Kidney (tissue), 14 donors: ENCODE data around the gene CAMTA1. TPM values are rescaled to one million over a fixed set of nuclear protein-coding genes. Genes with fewer than 3 reads are reported as not detected.

ENCODE experiments used
- DNase-seq, 5 donors: peaks; one replicate each; pipeline ENCODE4 v3.0.0-alpha.2; 2013 to 2020
- FAIRE-seq: peaks from 2 replicates; lab custom pipeline; 2012; peaks lifted over from hg19 to GRCh38; lab: Jason Lieb, UNC
- H3K27ac ChIP-seq, 2 donors: one replicate each; pipeline ENCODE4 v1.7.0; 2013; ENCODE audit warnings: low read depth in 2 of 2, low read length in 2 of 2, inconsistent platforms in 1 of 2
- H3K27me3 ChIP-seq: one replicate; pipeline ENCODE4 v1.7.1; 2013; ENCODE audit warnings: low read length, inconsistent platforms; ENCODE audit not compliant: control insufficient read depth, insufficient read depth
- H3K36me3 ChIP-seq, 3 donors: one replicate each; pipeline versions ENCODE4 v1.7.0 to v1.7.1; 2013; ENCODE audit warnings: low read length in 3 of 3, control low read depth in 1 of 3, inconsistent platforms in 1 of 3; ENCODE audit not compliant: insufficient read depth in 3 of 3, control insufficient read depth in 2 of 3
- H3K4me1 ChIP-seq, 3 donors: one replicate each; pipeline versions ENCODE4 v1.7.0 to v1.7.1; 2013; ENCODE audit warnings: low read length in 3 of 3, inconsistent platforms in 1 of 3, low read depth in 1 of 3; ENCODE audit not compliant: control insufficient read depth in 2 of 3, insufficient read depth in 2 of 3
- H3K4me3 ChIP-seq, 3 donors: one replicate each; pipeline versions ENCODE4 v1.7.0 to v1.8.1; 2013; ENCODE audit warnings: low read length in 3 of 3, control low read depth in 1 of 3, inconsistent platforms in 1 of 3
- H3K9ac ChIP-seq, 3 donors: one replicate each; pipeline versions ENCODE4 v1.7.0 to v1.7.1; 2013; ENCODE audit warnings: low read length in 3 of 3, control low read depth in 1 of 3, inconsistent platforms in 1 of 3
- H3K9me3 ChIP-seq, 3 donors: one replicate each; pipeline versions ENCODE4 v1.7.0 to v1.7.1; 2013; ENCODE audit warnings: low read length in 3 of 3, control low read depth in 1 of 3, inconsistent platforms in 1 of 3; ENCODE audit not compliant: control insufficient read depth in 2 of 3, insufficient read depth in 1 of 3
- CTCF ChIP-seq: IDR thresholded peaks from 3 replicates; pipeline ENCODE4 v1.5.1; 2012; ENCODE audit warnings: mild to moderate bottlenecking, moderate library complexity, borderline replicate concordance; ENCODE audit not compliant: insufficient read depth; ENCODE audit errors: extremely low read depth
- intact Hi-C: fragments of 100-400 bp; cut with DNase I; formaldehyde crosslinking; loops from one replicate; pipeline ENCODE4 v1.11.1; 2022
- polyA plus RNA-seq: library from polyadenylated mRNA; stranded (reverse); fragments of 350-450 nt; fragmentation: Illumina TruSeq; extraction: RNeasy Lipid Tissue Mini Kit (QIAGEN cat#74804); gene quantifications from one replicate; pipeline ENCODE4 v1.2.3, GENCODE V29; 2014; ENCODE audit warnings: low read depth, low replicate concordance; ENCODE audit not compliant: insufficient read depth
- total RNA-seq: library from RNA; stranded (reverse); fragmentation: NEBNext Ultra II Directional; extraction: Animal tissue kit (Norgen Biotek cat#: 25700); gene quantifications from one replicate; pipeline ENCODE4 v1.2.1, GENCODE V29; 2021
- donor health status: control.
- donor health status: control.
- donor health status: control.
- donor health status: control.
- donor health status: control.
- donor health status: DM: yes; HTN: yes; CAD: no.
- donor health status: Normal renal cell carcinoma (clear cell type).

Gene CAMTA1
- total and polyA plus RNA-seq, 2 donors from 2014 or later, result 79.0 to 170 TPM

DNA sequence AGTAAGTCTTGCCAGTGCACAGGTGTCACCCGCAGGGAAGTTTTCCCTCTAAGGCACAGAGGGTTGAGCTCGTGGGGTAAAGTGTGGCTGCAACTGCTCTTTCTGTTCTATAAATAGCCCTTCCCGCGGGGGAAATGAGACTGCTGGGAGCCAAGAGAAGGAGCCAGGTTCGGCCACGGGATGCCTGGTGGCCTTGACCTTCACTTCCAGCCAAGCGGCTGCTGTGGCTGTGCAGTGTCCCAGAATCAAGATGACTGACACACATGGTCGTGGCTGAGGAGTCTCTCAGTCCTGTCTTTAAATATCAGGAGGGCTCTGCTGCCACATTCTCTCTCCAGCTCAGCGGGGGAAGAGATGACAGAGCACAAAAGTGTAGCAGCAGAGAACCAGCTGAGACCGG is 831.7 kb downstream of the CAMTA1 start:
- no peaks in the 10 kb centered on the region for H3K27me3 ChIP-seq
- peaks cover 0 to 7% (median 2%) of the 10 kb centered on the region in 3 donors for H3K4me1 ChIP-seq
- no peaks in the 10 kb centered on the region for H3K36me3 ChIP-seq
- intact Hi-C loops, result no loop called here
- FAIRE-seq, result no peak
- no peak overlapping the region for H3K4me3 ChIP-seq
- H3K9me3 ChIP-seq, result no peaks in the 10 kb centered on the region
- H3K9ac ChIP-seq, result no peak overlapping the region
- H3K27ac ChIP-seq, result no peak overlapping the region
- no peak for DNase-seq
- no peak for TF ChIP-seq CTCF

DNA sequence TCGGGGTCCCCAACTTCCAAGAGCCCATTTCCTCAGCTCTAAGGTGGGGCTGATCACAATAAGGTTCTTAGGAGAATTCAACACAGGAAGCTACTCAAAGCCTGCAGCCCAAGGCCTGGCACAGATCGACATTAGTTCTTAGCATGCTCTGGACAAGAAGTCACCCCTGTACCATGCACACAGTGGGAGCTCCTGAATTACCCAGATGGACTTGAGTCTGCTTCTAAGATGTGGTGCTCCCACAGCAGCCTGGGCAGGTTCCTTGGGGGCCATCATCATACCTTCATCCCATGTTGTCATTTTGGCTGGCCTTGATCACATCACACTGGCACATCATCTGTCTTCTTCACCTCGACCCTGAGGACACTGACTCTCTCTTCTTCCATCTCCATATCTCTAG is 832.6 kb downstream of the CAMTA1 start:
- Histone ChIP-seq H3K36me3 (no peaks in the 10 kb centered on the region), H3K9me3 (no peaks in the 10 kb centered on the region), H3K27me3 (no peaks in the 10 kb centered on the region), H3K9ac (no peak overlapping the region), H3K4me1 (peaks cover 0 to 14% (median 4%) of the 10 kb centered on the region in 3 donors), H3K27ac (no peak overlapping the region), H3K4me3 (no peak overlapping the region)
- intact Hi-C loops, result no loop called here
- no peak for TF ChIP-seq CTCF
- DNase-seq (no peak), FAIRE-seq (no peak)

DNA sequence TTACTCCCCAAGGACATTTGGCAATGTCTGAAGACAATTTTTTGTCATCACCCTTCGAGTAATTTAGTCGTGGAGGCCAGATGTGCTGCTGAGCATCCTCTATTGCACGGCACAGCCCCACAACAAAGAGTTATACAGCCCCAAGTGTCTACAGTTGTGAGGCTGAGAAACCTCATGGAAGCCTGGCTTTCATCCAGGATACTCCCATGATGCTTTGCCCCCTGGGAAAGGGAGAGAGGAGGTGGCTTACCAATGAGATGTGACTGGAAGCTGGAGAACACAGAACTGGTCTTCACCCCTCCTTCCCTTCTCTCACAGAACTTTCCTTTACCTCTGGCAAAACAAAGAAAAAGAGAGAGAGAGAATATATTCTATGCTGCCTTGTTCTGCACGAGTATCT is 834.9 kb downstream of the CAMTA1 start:
- H3K9ac ChIP-seq, result no peak overlapping the region
- H3K36me3 ChIP-seq, result no peaks in the 10 kb centered on the region
- TF ChIP-seq CTCF, result no peak
- H3K27me3 ChIP-seq, result no peaks in the 10 kb centered on the region
- intact Hi-C loops, result no loop called here
- no peaks in the 10 kb centered on the region for H3K9me3 ChIP-seq
- no peak overlapping the region for H3K27ac ChIP-seq
- no peak for FAIRE-seq
- DNase-seq, result no peak
- H3K4me1 ChIP-seq, result peaks cover 0 to 14% (median 4%) of the 10 kb centered on the region in 3 donors
- no peak overlapping the region for H3K4me3 ChIP-seq
